AG04449 (cell line): ENCODE data around the gene U2SURP.
"Not testable (repeated sequence)": the region's sequence is repeated elsewhere in the genome, so short reads cannot be mapped to it uniquely, and the experiment has no call there.

Experiments
- CTCF ChIA-PET: fragments of 350-600 bp; formaldehyde crosslinking; extraction: SDS; loops from one replicate; lab custom pipeline; 2021; ENCODE audit warnings: antibody characterized with exemption; lab: Yijun Ruan, JAX
- POLR2A ChIA-PET: fragments of 400-600, 350-600 bp; formaldehyde crosslinking; extraction: SDS; loops from one replicate; lab custom pipeline; 2020; ENCODE audit warnings: antibody characterized with exemption, inconsistent platforms; lab: Yijun Ruan, JAX
- DNase-seq: peaks from one replicate; pipeline ENCODE4 v3.0.0-alpha.2; 2010; ENCODE audit warnings: low read depth, low spot score
- H3K4me3 ChIP-seq: 2 replicates; pipeline ENCODE4 v1.5.1; 2011; ENCODE audit warnings: low read depth, mild to moderate bottlenecking, control low read depth, low read length
- CTCF ChIP-seq: IDR thresholded peaks from one replicate; pipeline ENCODE4 v1.5.1; 2011; ENCODE audit warnings: mild to moderate bottlenecking, moderate library complexity, low read length, control low read depth, inconsistent platforms; ENCODE audit not compliant: insufficient read depth; ENCODE audit errors: missing control alignments

Gene U2SURP

GRCh38 chr3:143014921-143015320, 13.6 kb downstream of the U2SURP start:
- ChIA-PET POLR2A (no interaction called here), CTCF (interaction anchor here (1.8 kb wide), 3 partner anchors 8 to 13 kb away, joined by 8 to 14 read pairs (median 10); partner anchors contain the start of gene U2SURP)
- DNase-seq, result no peak
- TF ChIP-seq CTCF, result no peak
- no peak overlapping the region for H3K4me3 ChIP-seq

- POLR2A ChIA-PET, result no interaction called here
- CTCF ChIA-PET, result interaction anchor here (0.7 to 1.8 kb wide), 8 partner anchors 8 to 438 kb away, joined by 3 to 14 read pairs (median 6); partner anchors contain the start of genes ATR and U2SURP
- DNase-seq, result no peak
- peak; percentile 6 for TF ChIP-seq CTCF
- no peak overlapping the region for H3K4me3 ChIP-seq
Measured at GRCh38 chr3:143016321-143016972, 15.1 kb downstream of the U2SURP start.

DNA sequence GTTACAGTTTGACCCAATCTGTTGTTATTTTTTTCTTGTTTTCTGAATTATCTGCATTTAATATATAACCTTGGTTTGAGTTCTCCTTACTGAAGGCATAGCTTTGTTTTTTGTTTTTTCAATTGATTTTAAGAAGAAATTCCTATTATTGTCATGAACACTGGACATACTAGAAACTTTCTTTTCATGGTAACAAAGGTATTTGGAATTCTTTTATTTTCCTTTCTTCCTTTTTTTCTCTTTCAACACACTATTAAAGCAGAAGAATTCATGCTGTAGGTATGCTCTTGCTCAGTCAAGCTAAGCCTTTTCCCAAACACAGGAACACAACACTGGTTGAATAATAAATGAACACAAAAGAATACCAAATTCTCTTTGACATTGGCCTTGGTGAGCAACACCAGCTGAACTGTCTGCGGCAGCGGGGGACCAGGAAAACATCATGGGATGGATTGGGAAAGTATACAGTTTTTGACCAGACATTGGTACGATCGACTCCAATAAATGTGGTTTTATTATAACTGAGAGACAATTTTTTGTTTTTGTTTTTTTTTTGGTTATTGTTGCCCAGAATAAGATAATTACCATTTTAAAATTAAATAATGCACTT, 23.1 kb downstream of the U2SURP start:
- no peak for DNase-seq
- POLR2A ChIA-PET, result no interaction called here
- no peak for TF ChIP-seq CTCF
- no peak overlapping the region for H3K4me3 ChIP-seq
- CTCF ChIA-PET, result interaction anchor here (1.0 to 2.1 kb wide), 4 partner anchors 8 to 18 kb away, joined by 3 to 8 read pairs (median 6); no protein-coding TSS in a partner anchor

DNA sequence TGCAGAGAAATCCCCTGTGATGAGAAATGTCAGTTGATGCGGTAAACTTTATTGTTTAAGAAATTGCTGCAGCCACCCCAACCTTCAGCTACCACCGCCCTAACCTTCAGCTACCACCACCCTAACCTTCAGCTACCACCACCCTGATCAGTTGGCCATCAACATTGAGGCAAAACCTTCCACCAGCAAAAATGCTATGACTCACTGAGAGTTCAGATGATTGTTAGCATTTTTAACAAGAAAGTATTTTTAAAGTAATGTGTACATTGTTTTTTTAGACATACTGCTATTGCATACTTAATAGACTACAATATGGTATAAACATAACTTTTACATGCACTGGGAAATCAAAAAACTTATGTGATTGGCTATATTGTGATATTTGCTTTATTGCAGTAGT, 30.0 kb downstream of the U2SURP start:
- ChIA-PET CTCF (no interaction called here), POLR2A (no interaction called here)
- TF ChIP-seq CTCF, result no peak
- DNase-seq, result no peak
- H3K4me3 ChIP-seq, result no peak overlapping the region

DNA sequence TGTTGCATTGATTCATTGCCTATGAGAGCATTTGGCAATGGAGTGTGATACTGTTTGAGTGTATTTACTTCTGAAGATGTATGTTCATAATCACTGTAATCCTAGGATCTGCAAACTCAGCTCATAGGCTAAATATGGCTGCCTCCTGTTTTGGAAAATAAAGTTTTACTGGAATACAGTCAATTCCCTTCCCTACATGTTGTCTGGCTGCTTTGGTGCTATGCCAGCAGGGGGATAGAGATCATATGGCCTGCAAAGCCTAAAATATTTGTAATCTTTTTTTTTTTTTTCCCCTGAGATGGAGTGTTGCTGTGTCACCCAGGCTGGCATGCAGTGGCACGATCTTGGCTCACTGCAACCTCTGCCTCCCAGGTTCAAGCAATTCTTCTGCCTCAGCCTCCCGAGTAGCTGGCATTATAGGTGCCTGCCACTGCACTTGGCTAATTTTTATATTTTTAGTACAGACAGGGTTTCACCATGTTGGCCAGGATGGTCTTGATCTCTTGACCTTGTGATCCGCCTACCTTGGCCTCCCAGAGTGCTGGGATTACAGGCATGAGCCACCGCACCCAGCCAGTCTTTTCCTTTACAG, 30.5 kb downstream of the U2SURP start:
- CTCF ChIA-PET, result interaction anchor here (1.0 kb wide), 1 partner anchor 642 kb away, joined by 4 read pairs; no protein-coding TSS in a partner anchor
- DNase-seq, POLR2A ChIA-PET: not testable (repeated sequence)

GRCh38 chr3:143035466-143036211, 34.3 kb downstream of the U2SURP start:
- ChIA-PET POLR2A (no interaction called here), CTCF (interaction anchor here (1.1 kb wide), 1 partner anchor 22 kb away, joined by 3 read pairs; no protein-coding TSS in a partner anchor)
- H3K4me3 ChIP-seq, result no peak overlapping the region
- TF ChIP-seq CTCF, result no peak
- no peak for DNase-seq

More for the DNA sequence above, 30.5 kb downstream of the U2SURP start:
- H3K4me3 ChIP-seq, result not testable (repeated sequence)
